AG04450 (cell line): Measurements from ENCODE around the gene ZBTB20. TPM values are rescaled to one million over a fixed set of nuclear protein-coding genes. Genes with fewer than 3 reads are reported as not detected.

Experiments used
- CTCF ChIA-PET: fragments of 300-600, 350-600 bp; formaldehyde crosslinking; extraction: SDS; loops from one replicate; lab custom pipeline; 2022; ENCODE audit warnings: antibody characterized with exemption, inconsistent platforms; lab: Charles Lee
- POLR2A ChIA-PET: fragments of 350-600 bp; formaldehyde crosslinking; extraction: SDS; loops from one replicate; lab custom pipeline; 2021; ENCODE audit warnings: antibody characterized with exemption, inconsistent platforms; lab: Yijun Ruan, JAX
- DNase-seq: peaks from one replicate; pipeline ENCODE4 v3.0.0-alpha.2; 2011; ENCODE audit warnings: low read depth, low spot score
- H3K27ac ChIP-seq: one replicate; pipeline ENCODE4 v1.5.1; 2012; ENCODE audit warnings: low read depth, low read length, control low read depth
- H3K27me3 ChIP-seq: one replicate; pipeline ENCODE4 v1.6.0; 2012; ENCODE audit warnings: low read length; ENCODE audit not compliant: control insufficient read depth, insufficient read depth
- H3K4me3 ChIP-seq: 2 replicates; pipeline ENCODE4 v1.5.1; 2011; ENCODE audit warnings: mild to moderate bottlenecking, low read depth, low read length, control low read depth
- H3K9me3 ChIP-seq: 2 replicates; pipeline ENCODE4 v1.5.1; 2012; ENCODE audit warnings: low read length; ENCODE audit not compliant: control insufficient read depth, insufficient read depth
- CTCF ChIP-seq: IDR thresholded peaks from 2 replicates; pipeline ENCODE4 v1.5.1; 2011; ENCODE audit warnings: low read depth, low read length, control low read depth, inconsistent platforms
- polyA plus RNA-seq: library from polyadenylated mRNA; depleted of rRNA; stranded (reverse); fragments of >200 nt; gene quantifications from 2 replicates; pipeline ENCODE4 v1.2.3, GENCODE V29; 2011

ZBTB20 gene
- polyA plus RNA-seq, 1 experiment: 3.0 TPM

- no peak for DNase-seq
- H3K4me3 ChIP-seq: no peak overlapping the region
- POLR2A ChIA-PET: interaction anchor here (0.7 kb wide), 1 partner anchor 8 kb away, joined by 4 read pairs; no protein-coding TSS in a partner anchor
- no peaks in the 10 kb centered on the region for H3K9me3 ChIP-seq
- CTCF ChIA-PET: no interaction called here
- no peaks in the 10 kb centered on the region for H3K27me3 ChIP-seq
- H3K27ac ChIP-seq: no peak overlapping the region
- TF ChIP-seq CTCF: no peak
These were observed 267.7 kb downstream of the ZBTB20 start for GRCh38 chr3:114879059-114880031.

GRCh38 chr3:114878114-114878839, 268.8 kb downstream of the ZBTB20 start:
- POLR2A ChIA-PET: interaction anchor here (0.7 kb wide), 1 partner anchor 9 kb away, joined by 4 read pairs; no protein-coding TSS in a partner anchor

GRCh38 chr3:114877378-114878113, 269.5 kb downstream of the ZBTB20 start:
- DNase-seq: no peak
- Histone ChIP-seq H3K27ac (no peak overlapping the region), H3K4me3 (no peak overlapping the region), H3K27me3 (no peaks in the 10 kb centered on the region), H3K9me3 (no peaks in the 10 kb centered on the region)
- ChIA-PET CTCF (no interaction called here), POLR2A (no interaction called here)
- TF ChIP-seq CTCF: no peak

More at GRCh38 chr3:114878114-114878839, 268.8 kb downstream of the ZBTB20 start:
- no peaks in the 10 kb centered on the region for H3K9me3 ChIP-seq
- no peak for TF ChIP-seq CTCF
- H3K27ac ChIP-seq: no peak overlapping the region
- no peaks in the 10 kb centered on the region for H3K27me3 ChIP-seq
- no peak for DNase-seq
- H3K4me3 ChIP-seq: no peak overlapping the region
- CTCF ChIA-PET: no interaction called here

- Histone ChIP-seq H3K27ac (no peak overlapping the region), H3K4me3 (no peak overlapping the region), H3K9me3 (no peaks in the 10 kb centered on the region), H3K27me3 (no peaks in the 10 kb centered on the region)
- ChIA-PET CTCF (no interaction called here), POLR2A (no interaction called here)
- TF ChIP-seq CTCF: no peak
- no peak for DNase-seq
These were observed 272.5 kb downstream of the ZBTB20 start for GRCh38 chr3:114874522-114874971.
